Tracheal epithelial cell (primary cell): Measurements from ENCODE around the gene ZNF529. TPM values are rescaled to one million over a fixed set of nuclear protein-coding genes. Genes with fewer than 3 reads are reported as not detected.

Source experiments
- total RNA-seq: library from RNA; depleted of rRNA; stranded (reverse); fragments of >200 nt; gene quantifications from 2 replicates; pipeline ENCODE4 v1.2.1, GENCODE V29; 2014

Gene ZNF529
- total RNA-seq, result 5.8 and 6.3 TPM in 2 replicates

DNA sequence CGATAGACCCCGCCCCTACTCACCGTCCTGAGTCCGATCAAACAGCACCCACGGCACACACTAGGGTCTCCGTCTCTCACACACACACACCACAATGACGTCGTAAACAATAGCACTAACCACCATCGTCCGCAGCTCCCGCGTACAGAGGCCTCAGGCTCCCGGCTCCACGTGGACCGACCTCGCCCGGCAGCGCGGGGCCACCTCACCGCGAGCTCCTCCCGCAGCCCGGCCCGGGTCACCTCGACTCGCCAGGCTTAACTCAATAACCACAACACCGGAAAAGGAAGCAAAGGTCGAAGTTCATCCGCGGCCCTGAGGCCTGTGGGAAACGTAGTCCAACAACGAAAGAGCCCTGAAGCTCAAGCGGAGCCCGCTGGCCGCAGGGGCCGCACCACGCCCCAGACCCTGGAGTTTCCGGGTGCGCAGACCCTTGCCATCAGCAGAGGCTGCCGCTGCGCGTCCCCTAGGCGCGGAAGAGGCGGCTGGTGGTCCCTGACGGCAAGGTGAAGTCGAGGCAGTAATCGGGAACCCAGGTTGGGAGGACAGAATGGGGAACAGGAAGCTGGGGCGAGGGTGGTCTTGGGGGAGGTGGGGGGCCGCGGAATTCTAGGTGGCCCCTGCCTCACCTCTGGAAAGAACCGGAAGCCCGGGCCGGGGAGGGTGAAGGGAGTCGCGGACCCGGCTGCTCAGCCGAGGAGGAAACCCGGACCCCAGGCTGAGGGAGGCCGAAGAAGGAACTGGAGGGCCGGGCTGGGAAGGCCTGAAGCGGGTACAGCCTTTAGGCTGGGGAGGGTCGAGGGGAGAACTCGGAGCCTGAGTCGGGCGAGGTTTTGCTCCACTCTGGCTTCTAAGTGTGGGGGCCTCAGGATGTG is at the start of gene ZNF529:
Gene ZNF529 (minus strand): TSS at position 273 of the 875 bp plus-strand sequence. CDS start 946 bp downstream, outside the sequence.

DNA sequence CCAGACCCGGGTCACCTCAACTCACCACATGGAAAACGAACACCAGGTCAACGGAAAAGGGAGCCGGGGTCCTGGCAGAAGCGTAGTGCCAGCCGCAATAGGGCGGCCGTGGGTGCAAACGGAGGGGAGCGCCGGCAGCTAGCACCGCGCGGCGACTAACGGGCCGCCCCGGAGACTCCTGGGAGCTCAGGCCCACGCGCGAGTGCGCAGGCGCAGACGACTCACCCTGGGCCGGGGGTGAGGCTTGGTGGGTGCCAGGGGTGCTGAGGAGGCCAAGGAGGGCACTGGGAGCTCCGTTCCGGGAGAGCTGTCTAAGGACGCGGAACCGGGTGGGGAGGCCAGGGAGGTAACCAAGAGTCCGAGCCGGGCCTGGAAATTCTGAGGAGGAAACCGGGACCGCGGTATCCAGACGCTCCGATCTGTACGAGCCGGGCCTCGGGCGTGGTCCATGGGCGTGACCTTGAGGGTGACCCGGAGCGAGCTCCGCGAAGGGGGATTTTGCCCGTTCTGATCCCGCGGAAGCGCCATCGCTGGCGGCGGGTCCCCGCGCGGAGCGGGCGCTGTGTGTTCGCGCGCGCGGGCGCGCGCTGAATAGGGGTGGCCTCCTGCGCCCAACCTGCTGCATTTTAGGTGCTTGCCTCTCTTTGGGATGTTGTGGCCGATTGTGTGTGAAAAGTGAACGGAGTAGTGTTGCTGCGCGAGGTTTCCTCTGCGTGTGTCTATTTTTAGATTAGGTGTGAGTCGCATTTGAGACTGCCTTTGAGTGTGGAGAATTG is 32.2 kb upstream of the ZNF529 start, which contains the start of gene ZNF382:
Gene ZNF382 (plus strand): TSS at position 213 of the 776 bp plus-strand sequence. CDS start 4,602 bp downstream, outside the sequence.

DNA sequence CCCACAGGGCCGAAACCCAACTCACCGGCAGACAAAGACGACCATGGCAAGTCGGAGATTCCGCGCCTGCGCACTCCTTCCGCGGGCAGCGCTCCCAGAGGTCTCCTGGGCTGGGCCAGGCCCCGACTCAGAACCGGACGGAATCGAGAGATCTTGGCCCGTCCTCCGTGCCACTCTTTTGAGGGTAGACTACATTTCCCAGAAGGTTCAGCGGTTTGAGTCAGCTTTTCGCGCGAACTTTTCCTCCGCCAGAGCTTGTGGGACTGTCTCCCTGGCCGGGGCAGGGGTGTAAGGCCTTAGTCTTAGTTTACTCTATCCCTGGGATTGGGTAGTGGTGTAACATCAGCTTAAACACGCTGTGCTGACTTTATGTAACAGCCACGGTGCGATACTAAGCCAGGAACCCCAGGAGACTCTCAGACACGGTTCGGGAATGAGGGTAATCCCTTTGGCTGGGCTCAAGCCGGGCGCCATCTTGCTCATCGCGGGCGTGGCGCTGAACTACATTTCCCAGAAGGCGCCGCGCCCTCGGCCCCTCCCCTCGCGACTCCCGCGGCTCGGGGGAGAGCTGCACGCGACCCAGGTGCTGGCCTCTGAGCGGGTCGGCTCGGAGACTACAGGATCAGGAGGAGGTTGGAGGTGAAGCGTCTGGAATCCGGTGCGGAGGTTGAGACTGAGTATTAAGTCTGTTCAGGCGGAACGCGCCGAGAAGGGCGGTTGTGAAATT is 44.7 kb downstream of the ZNF529 start, which contains the start of gene ZNF260:
Gene ZNF260 (minus strand): TSS at position 78 of the 727 bp plus-strand sequence. CDS start 13,033 bp downstream, outside the sequence.

Other genes starting within 250 kb of the ZNF529 start
- 1.4 and 2.6 TPM in 2 replicates for gene ZFP14, start 194.1 kb downstream of the ZNF529 start, total RNA-seq
- gene ZFP82, start 154.6 kb downstream of the ZNF529 start, total RNA-seq, result 3.9 and 4.5 TPM in 2 replicates
- 3.6 and 7.9 TPM in 2 replicates for gene ZNF566, start 83.7 kb downstream of the ZNF529 start, total RNA-seq
- 7.9 and 8.2 TPM in 2 replicates for gene ZNF260, start 45.0 kb downstream of the ZNF529 start, total RNA-seq
- 2.8 and 5.3 TPM in 2 replicates for gene ZNF382, start 32.0 kb upstream of the ZNF529 start, total RNA-seq
- gene ZNF461, start 93.5 kb upstream of the ZNF529 start, total RNA-seq, result 3.9 and 6.0 TPM in 2 replicates
- gene ZNF567, start 114.3 kb upstream of the ZNF529 start, total RNA-seq, result 6.0 and 6.8 TPM in 2 replicates
- 0.43 and 0.72 TPM in 2 replicates for gene ZNF850, start 199.5 kb upstream of the ZNF529 start, total RNA-seq